GM10266 (cell line): ENCODE results near the gene CD86.

ENCODE experiments used
- DNase-seq: peaks from one replicate; pipeline ENCODE4 v3.0.0; 2012; ENCODE audit errors: extremely low spot score
- TF ChIP-seq, protein P1 (sequence below): IDR thresholded peaks from 2 replicates; pipeline ENCODE4 v1.5.1; 2012; ENCODE audit warnings: mild to moderate bottlenecking, low read depth; ENCODE audit not compliant: control insufficient read depth, insufficient read depth; ENCODE audit errors: missing control alignments

Gene CD86

DNA sequence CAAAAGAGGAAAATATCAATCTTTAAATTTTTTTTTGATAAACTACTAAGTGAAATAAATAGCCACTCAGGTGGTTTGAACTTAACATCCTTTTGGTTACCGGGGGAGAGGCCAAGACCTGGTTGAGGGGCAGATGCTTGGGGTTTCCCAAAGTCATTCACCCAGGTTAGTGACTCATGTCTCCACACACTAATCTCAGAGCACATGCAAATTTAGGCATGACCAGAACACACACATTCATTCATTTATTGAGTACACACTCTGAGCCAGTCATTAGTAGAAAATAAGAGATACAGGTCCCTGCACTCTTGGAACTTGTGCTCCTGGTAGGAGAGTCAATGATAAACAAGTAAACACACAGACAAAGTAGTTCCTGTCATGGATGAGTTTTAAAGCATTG, 40.4 kb upstream of the CD86 start:
- TF ChIP-seq, protein P1, sequence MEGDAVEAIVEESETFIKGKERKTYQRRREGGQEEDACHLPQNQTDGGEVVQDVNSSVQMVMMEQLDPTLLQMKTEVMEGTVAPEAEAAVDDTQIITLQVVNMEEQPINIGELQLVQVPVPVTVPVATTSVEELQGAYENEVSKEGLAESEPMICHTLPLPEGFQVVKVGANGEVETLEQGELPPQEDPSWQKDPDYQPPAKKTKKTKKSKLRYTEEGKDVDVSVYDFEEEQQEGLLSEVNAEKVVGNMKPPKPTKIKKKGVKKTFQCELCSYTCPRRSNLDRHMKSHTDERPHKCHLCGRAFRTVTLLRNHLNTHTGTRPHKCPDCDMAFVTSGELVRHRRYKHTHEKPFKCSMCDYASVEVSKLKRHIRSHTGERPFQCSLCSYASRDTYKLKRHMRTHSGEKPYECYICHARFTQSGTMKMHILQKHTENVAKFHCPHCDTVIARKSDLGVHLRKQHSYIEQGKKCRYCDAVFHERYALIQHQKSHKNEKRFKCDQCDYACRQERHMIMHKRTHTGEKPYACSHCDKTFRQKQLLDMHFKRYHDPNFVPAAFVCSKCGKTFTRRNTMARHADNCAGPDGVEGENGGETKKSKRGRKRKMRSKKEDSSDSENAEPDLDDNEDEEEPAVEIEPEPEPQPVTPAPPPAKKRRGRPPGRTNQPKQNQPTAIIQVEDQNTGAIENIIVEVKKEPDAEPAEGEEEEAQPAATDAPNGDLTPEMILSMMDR: no peak
- DNase-seq: peak; percentile 75

DNA sequence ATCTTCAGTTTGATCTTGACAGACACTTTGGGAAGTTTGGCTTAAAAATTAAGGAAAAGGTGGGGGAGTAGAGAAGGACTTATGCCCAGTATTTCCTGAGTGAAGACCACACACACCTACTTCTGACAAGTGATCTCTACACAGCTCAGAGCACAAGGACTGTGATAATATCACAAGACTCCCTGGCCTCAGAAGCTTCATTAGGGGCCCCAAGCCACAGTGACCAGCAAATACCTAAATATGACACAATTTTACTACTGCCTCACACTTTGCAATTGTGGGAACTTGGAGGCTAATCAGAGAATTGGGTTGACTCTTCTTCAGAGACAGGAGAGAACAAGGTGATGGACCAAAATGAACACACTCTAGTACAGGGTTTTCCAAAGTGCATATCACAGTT, 35.7 kb upstream of the CD86 start:
- peak; percentile 62 for DNase-seq
- TF ChIP-seq, protein P1: no peak

DNA sequence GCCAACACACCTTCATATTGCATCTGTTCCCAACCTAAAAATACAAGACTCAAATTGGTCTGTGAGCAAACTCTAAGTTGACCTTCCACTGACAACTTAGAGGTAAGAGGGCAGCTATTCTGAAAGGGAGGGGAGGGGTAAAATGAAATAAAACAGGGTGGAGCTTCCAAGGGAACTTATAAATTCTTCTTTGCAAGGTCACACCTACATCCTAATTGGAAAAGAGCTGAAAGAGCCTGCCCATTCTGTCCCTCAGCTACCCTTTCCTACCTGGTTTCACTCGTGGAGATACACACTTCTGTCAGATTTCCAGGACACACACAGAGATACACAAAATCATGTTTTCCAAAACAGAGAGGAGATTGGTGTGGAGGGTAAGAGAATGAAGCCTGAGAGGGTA, 34.1 kb upstream of the CD86 start:
- DNase-seq: no peak
- TF ChIP-seq, protein P1: no peak

DNA sequence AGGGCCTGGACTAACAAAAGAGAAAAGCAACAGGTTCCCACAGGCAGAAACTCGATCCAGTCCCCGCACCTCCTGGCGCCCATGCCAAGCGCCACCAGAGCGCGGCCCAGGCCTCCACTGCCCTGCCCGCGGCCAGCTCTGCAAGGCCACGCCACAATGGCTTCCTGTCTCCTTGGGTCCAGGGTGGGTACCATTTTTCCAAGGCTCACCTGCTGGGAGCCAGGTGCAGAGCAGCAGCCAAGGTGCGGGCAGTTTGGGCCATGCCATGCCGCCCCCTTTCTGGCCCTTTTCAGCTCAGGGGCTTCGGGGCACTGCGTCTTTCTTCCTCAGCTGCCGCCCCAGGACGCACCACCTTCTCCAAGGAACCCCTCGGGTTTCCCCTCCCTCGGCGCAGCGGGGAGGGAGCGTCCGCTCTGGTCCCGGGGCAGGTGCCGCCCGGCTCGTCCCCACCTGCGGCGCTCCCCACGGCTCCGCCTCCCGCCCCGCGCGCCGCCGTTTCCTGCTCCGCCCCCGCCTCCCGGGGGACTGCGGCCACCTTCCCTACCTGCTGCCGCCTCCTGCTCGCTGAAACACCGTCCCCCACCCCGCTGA, 33.3 kb upstream of the CD86 start, which contains the start of gene ILDR1:
Gene ILDR1 (minus strand): TSS at position 437 of the 591 bp plus-strand sequence. CDS start 170 bp downstream, at position 267.
- TF ChIP-seq, protein P1: no peak
- DNase-seq: peak; percentile 65

DNA sequence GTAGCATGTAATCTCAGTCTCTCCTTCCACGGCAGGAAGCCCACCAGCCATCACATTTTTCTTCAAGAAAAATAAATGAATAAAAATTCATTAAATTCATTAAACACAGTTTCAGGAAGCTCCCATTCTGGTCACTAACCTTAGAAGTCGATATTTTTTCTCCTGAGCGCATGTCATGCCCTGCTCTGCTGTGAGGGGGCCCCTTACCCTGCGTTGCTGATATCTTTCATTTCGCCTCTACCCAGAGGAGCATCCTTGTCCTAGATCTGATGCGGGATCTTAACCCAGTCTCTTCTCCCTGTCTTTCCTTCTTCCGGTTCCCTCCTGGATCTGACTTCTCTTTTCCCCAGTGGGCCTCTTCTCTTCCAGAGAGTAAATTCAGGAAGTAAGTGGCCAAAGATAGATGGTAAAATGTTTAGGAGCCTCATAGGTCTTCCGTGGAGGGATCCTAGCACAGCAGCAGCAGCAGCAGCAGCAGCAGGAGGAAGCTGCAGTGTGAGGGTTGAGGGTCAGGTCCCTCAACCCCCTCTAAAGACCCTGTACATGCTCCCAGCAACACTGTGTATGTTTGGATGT, 31.7 kb upstream of the CD86 start:
- DNase-seq: no peak
- TF ChIP-seq, protein P1: no peak

DNA sequence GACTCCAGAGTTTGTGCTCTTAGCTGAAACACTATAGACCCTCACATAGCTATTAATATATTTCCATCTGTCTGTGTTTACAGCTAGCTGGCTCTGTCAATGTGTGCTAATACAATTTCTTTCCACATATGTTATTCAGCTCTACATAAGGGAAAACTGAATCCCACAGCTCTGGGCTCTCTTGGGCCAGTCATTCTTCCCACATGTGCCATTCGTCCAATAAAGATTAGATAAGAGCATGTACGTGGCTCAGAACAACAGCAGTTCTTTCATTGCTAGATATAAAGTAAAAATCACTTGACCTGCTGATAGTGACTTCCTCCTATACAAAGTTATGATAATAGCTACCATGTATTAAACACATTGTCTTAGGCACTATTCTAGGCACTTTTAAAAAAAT, 30.4 kb upstream of the CD86 start:
- TF ChIP-seq, protein P1: no peak
- no peak for DNase-seq

DNA sequence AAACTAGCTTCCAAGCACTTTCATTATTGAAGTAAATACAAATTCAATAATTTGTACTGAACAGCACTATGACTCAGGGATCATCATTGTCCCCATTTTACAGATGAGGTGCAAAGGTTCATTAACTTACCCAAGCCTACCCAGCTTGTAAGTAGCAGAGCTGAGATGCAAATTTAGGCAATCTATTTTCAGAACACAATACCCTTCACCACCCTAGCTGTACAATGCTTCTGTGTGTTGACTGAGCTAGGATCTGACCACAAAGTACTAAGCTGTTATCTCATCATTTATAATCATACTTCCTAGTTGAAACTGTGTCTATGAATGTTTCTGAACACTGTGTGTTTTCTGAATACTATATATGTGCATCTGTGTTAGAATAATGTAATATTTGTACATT, 29.9 kb upstream of the CD86 start:
- peak; percentile 73 for DNase-seq
- TF ChIP-seq, protein P1: no peak
